BE2C (cell line): ENCODE data around the gene NDRG4.

Source experiments
- DNase-seq: peaks from one replicate; pipeline ENCODE4 v3.0.0-alpha.2; 2020
- H3K27me3 ChIP-seq: fragments of 250-450 bp; sonication (Bioruptor Pico); 2 replicates; pipeline ENCODE4 v1.5.1; 2020; ENCODE audit warnings: mild to moderate bottlenecking
- H3K36me3 ChIP-seq: fragments of 250-450 bp; sonication (Bioruptor Pico); 2 replicates; pipeline ENCODE4 v1.5.1; 2020; ENCODE audit warnings: mild to moderate bottlenecking
- H3K4me1 ChIP-seq: fragments of 250-450 bp; sonication (Bioruptor Pico); 2 replicates; pipeline ENCODE4 v1.5.1; 2020
- H3K4me3 ChIP-seq: 2 replicates; pipeline ENCODE4 v1.5.1; 2011; ENCODE audit warnings: low read depth, low read length
- H3K9me3 ChIP-seq: fragments of 250-450 bp; sonication (Bioruptor Pico); 2 replicates; pipeline ENCODE4 v1.5.1; 2020
- TF ChIP-seq, protein P1 (sequence below): IDR thresholded peaks from 2 replicates; pipeline ENCODE4 v1.5.1; 2012; ENCODE audit warnings: mild to moderate bottlenecking, low read depth, low read length

NDRG4 gene

DNA sequence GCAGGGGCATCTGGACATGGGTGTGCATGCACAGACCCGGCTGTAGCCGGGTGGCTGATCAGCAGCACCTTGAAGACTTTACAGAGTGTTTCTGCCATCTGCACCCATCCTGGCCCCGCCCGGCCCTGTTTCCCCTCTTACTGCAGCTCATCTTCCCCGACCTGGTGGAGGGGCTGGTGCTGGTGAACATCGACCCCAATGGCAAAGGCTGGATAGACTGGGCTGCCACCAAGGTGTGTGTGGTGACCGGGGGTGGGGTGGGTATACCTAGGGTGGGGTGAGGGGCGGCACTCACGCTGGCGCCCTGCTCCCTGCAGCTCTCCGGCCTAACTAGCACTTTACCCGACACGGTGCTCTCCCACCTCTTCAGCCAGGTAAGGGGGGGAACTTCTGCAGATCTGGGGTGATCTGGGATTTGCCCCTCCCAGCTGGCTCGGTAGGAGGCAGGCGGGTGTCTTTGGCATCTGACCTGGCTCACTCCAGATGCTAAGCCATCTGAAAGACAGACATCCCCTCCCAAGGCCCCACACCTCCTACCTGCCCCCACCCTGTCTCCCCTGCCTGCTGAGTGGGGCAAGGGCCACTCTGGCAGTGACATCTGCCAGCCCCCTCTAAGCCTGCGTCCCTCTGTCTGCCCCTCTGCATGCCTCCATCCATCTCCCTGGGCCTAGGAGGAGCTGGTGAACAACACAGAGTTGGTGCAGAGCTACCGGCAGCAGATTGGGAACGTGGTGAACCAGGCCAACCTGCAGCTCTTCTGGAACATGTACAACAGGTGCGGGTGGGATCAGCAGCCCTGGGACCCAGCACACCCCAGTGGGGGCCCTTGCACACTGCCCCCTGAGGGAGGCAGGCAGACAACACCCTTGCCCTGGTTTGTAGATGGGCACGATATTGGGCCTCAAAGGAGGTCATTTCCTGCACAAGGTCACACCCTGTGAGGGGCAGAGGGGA lies 6.6 kb downstream of the NDRG4 start:
- peaks cover 30% of the 10 kb centered on the region for H3K36me3 ChIP-seq
- TF ChIP-seq, protein P1, sequence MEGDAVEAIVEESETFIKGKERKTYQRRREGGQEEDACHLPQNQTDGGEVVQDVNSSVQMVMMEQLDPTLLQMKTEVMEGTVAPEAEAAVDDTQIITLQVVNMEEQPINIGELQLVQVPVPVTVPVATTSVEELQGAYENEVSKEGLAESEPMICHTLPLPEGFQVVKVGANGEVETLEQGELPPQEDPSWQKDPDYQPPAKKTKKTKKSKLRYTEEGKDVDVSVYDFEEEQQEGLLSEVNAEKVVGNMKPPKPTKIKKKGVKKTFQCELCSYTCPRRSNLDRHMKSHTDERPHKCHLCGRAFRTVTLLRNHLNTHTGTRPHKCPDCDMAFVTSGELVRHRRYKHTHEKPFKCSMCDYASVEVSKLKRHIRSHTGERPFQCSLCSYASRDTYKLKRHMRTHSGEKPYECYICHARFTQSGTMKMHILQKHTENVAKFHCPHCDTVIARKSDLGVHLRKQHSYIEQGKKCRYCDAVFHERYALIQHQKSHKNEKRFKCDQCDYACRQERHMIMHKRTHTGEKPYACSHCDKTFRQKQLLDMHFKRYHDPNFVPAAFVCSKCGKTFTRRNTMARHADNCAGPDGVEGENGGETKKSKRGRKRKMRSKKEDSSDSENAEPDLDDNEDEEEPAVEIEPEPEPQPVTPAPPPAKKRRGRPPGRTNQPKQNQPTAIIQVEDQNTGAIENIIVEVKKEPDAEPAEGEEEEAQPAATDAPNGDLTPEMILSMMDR, result no peak
- no peak for DNase-seq
- no peaks in the 10 kb centered on the region for H3K9me3 ChIP-seq
- no peaks in the 10 kb centered on the region; the same call in 1 of the 2 replicates for H3K4me1 ChIP-seq
- no peaks in the 10 kb centered on the region for H3K27me3 ChIP-seq
- H3K4me3 ChIP-seq, result no peak overlapping the region

DNA sequence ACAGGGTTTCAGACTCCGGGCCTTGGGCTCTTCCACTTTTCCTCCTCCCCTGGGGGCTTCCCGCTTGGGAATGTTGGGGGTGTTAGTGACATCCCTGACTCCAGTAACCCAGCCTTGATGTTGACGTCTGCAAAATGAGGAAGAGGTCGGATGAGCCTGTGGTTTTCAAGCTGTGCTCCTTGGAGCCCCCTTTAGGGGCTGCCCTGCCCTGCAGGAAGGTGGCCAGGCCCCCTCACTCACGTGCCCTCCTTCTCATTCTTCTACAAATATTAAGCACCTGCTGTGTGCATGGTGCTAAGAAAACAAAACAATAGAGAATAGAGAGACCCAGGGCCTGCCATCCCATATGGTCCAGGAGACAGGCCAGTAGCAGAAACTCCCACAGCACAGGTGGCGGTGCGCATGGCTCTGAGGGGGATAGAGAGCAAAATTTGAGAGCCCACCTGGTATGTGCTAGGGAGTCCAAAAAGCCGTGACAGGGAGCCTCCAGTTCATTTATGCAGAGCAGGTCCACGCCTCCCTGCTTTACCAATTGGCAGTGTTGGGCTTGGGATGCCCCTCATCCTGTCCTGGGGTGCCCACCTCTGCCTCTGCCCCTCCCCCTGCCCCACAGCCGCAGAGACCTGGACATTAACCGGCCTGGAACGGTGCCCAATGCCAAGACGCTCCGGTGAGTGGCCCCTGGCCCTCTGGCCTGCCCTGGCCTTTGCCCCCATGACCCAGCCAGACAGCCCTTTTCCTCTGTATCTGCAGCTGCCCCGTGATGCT lies 7.4 kb downstream of the NDRG4 start:
- Histone ChIP-seq H3K4me1 (no peaks in the 10 kb centered on the region), H3K36me3 (peaks cover 30% of the 10 kb centered on the region), H3K4me3 (no peak overlapping the region), H3K9me3 (no peaks in the 10 kb centered on the region), H3K27me3 (no peaks in the 10 kb centered on the region)
- TF ChIP-seq, protein P1, result no peak
- no peak for DNase-seq

DNA sequence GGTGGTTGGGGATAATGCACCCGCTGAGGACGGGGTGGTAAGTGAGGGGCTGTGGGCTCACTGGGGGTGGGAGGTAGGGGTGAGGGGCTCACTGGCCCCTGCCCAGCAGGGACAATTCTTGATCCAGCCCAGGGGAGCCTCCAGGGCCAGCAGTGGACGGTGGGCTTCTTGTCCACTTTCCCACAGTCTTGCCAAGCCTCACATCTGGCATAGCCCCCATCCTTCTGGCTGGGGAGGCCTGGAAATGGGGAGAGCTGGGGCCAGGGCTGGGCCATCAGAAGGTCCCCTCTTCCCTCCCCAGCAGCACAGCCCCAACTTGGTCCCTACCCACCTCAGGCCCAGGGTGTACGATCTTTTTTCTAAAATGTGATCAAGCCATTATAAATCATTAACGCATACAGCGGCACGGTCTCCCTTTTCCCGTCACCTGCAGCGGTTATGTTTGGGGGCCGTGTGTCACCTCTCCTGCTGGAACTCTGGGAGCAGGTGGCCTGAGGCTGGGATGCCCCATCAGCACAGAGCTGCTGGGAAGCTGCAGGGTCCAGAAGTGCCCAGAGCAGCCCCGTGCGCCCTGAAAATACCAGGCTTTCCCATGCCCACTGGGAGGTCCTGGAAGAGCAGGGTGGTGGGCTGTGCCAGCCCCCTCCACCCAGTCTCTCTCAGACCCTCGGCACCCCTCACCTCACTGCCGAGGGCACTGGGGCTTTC lies 8.2 kb downstream of the NDRG4 start:
- Histone ChIP-seq H3K36me3 (peaks cover 30% of the 10 kb centered on the region), H3K4me1 (no peaks in the 10 kb centered on the region), H3K9me3 (no peaks in the 10 kb centered on the region), H3K27me3 (no peaks in the 10 kb centered on the region), H3K4me3 (no peak overlapping the region)
- DNase-seq, result no peak
- TF ChIP-seq, protein P1, result no peak

DNA sequence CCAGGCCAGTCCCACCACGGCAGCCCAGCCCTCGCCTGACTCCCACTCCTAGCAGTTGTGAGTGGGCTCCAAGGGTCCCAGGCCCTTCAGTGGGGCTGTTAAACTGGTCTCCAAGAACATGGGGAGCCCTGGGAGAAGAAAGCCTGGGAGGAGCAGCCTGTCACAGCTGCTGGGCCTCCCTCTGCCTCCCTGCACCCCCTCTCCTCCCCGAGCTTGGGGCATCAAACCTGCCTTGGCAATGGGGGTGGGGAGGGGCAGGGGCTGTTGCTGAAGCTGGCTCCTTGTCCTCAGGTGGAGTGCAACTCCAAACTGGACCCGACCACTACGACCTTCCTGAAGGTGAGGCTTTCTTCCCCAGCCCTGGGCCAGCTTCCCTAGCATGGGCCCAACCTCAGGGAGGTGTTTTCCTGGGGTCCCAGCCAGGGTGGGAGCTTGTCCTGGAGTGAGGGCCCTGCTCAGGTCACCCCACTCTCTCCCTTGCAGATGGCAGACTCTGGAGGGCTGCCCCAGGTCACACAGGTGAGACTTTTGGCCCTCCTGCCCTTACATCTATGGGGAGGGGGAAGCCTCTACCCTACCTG lies 8.8 kb downstream of the NDRG4 start:
- H3K27me3 ChIP-seq, result no peaks in the 10 kb centered on the region
- TF ChIP-seq, protein P1, result no peak
- no peaks in the 10 kb centered on the region for H3K4me1 ChIP-seq
- no peaks in the 10 kb centered on the region for H3K9me3 ChIP-seq
- no peak for DNase-seq
- H3K36me3 ChIP-seq, result peaks cover 25% of the 10 kb centered on the region
- H3K4me3 ChIP-seq, result no peak overlapping the region

DNA sequence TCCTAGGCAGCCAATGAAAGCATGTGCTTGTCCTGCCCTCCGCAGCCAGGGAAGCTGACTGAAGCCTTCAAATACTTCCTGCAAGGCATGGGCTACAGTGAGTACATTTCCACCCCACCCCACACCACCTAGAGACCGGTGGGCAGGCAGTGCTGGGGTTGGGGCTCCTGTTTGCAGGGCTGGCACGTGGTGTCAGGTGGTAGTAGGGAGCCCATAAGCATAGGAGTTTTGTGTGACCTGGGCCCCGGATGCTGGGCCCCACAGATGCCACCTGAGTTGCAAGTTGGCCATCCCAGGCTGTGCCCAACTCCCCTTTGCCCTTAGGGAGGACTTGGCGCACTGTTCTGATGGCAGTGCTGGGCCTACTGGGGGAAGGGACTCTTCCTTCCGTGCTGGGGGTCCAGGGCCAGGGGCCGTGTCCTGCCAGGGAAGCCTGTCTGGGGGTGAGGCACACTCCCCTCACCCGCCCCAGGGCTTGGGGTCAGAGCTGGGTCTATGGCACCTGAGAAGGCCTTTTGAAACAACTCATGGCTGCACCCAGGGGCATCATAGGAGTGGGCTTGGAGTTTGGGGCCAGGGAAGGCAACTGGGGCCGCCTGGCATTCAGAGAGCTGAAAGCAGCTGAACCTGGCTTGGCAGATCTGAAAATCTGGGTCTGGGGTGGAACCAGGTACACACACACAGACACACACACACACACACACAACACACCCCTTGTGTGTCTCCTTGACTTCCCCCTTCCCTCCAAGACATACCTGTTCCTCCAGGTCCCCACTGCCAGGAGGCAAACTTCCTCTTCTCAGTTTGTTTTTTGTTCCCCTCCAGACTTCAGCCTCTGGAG lies 9.5 kb downstream of the NDRG4 start:
- no peaks in the 10 kb centered on the region for H3K4me1 ChIP-seq
- H3K36me3 ChIP-seq, result peaks cover 18% of the 10 kb centered on the region
- no peak overlapping the region for H3K4me3 ChIP-seq
- H3K27me3 ChIP-seq, result no peaks in the 10 kb centered on the region
- H3K9me3 ChIP-seq, result no peaks in the 10 kb centered on the region
- DNase-seq, result no peak
- TF ChIP-seq, protein P1, result no peak
